HepG2 (cell line): Measurements from ENCODE around the gene PPP1R15A. TPM values are rescaled to one million over a fixed set of nuclear protein-coding genes. Genes with fewer than 3 reads are reported as not detected.
A peak's percentile ranks its signal among the peaks of the same experiment; 100 is the strongest.

ENCODE experiments used
- AGO2 ChIP-seq: fragments of 200-400 bp; formaldehyde crosslinking; optimal IDR thresholded peaks from 2 replicates; pipeline ENCODE3; 2017; ENCODE audit warnings: mild to moderate bottlenecking, low read depth, low read length, moderate library complexity
- ATF7-NPFF ChIP-seq: sonication (generic); formaldehyde crosslinking; IDR thresholded peaks from 2 replicates; pipeline ENCODE4 v1.8.1; 2023; ENCODE audit warnings: mild to moderate bottlenecking, low read depth, missing genetic modification reagents, moderate library complexity
- CAMTA2 ChIP-seq: sonication (generic); formaldehyde crosslinking; IDR thresholded peaks from 2 replicates; pipeline ENCODE4 v1.4.0; 2020; ENCODE audit warnings: mild to moderate bottlenecking, missing genetic modification reagents, borderline replicate concordance
- DNMT1 ChIP-seq: sonication (generic); formaldehyde crosslinking; IDR thresholded peaks from 2 replicates; pipeline ENCODE4 v1.5.1; 2020; ENCODE audit warnings: mild to moderate bottlenecking, missing genetic modification reagents
- FOXK2 ChIP-seq: fragments of 450-650 bp; IDR thresholded peaks from 2 replicates; pipeline ENCODE4 v1.6.1; 2016
- HDAC1 ChIP-seq: sonication (generic); formaldehyde crosslinking; IDR thresholded peaks from 2 replicates; pipeline ENCODE4 v1.5.1; 2020; ENCODE audit warnings: mild to moderate bottlenecking, missing genetic modification reagents
- HNRNPH1 ChIP-seq: fragments of 200-400 bp; formaldehyde crosslinking; optimal IDR thresholded peaks from 2 replicates; pipeline ENCODE3; 2017; ENCODE audit warnings: mild to moderate bottlenecking, low read depth, low read length
- MED13 ChIP-seq: sonication (generic); formaldehyde crosslinking; IDR thresholded peaks from 2 replicates; pipeline ENCODE4 v1.5.0; 2020; ENCODE audit warnings: missing genetic modification reagents
- POLR2A ChIP-seq, 2 experiments: IDR thresholded peaks; 2 replicates each; pipeline ENCODE4 v1.6.1; 2011; ENCODE audit warnings: low read depth in 2 of 2, low read length in 2 of 2, mild to moderate bottlenecking in 1 of 2, moderate library complexity in 1 of 2; ENCODE audit not compliant: insufficient read depth in 1 of 2
- ZNF331 ChIP-seq: sonication (generic); formaldehyde crosslinking; IDR thresholded peaks from 2 replicates; pipeline ENCODE4 v1.4.0; 2020; ENCODE audit warnings: missing genetic modification reagents
- ZNF354B ChIP-seq: sonication (generic); formaldehyde crosslinking; IDR thresholded peaks from 2 replicates; pipeline ENCODE4 v1.8.0; 2022; ENCODE audit warnings: mild to moderate bottlenecking, missing genetic modification reagents
- ZNF563 ChIP-seq: sonication (generic); formaldehyde crosslinking; IDR thresholded peaks from 2 replicates; pipeline ENCODE4 v1.8.0; 2022; ENCODE audit warnings: mild to moderate bottlenecking, moderate library complexity, missing genetic modification reagents
- ZNF720 ChIP-seq: sonication (generic); formaldehyde crosslinking; IDR thresholded peaks from 2 replicates; pipeline ENCODE4 v1.4.0; 2020; ENCODE audit warnings: missing genetic modification reagents
- ZNF850 ChIP-seq: sonication (generic); formaldehyde crosslinking; conservative IDR thresholded peaks from 2 replicates; pipeline ENCODE4 v1.9.0; 2021; ENCODE audit warnings: mild to moderate bottlenecking, missing genetic modification reagents
- ZZZ3 ChIP-seq: sonication (generic); formaldehyde crosslinking; IDR thresholded peaks from 2 replicates; pipeline ENCODE4 v1.4.0; 2020; ENCODE audit warnings: missing genetic modification reagents, mild to moderate bottlenecking, borderline replicate concordance
- polyA plus RNA-seq, 8 experiments: library from polyadenylated mRNA; depleted of rRNA in 3 of 8; stranded (reverse) in 7 of 8; unstranded in 1 of 8; fragments of >200 nt; fragmentation: Illumina TruSeq in 4 of 8; extraction: Trizol in 4 of 8; gene quantifications; 2 replicates each; pipeline versions ENCODE4 v1.2.1 to v1.2.3, GENCODE V29; 2011 to 2016; ENCODE audit warnings: low read depth in 4 of 8, missing spikeins in 1 of 8, mixed read lengths in 1 of 8; ENCODE audit not compliant: insufficient read depth in 1 of 8
- total RNA-seq, 5 experiments: library from RNA; depleted of rRNA; stranded (reverse); fragments of >200 nt; fragmentation: Illumina TruSeq; extraction: Trizol; gene quantifications; 2 replicates each; pipeline ENCODE4 v1.2.3, GENCODE V29; 2016; ENCODE audit warnings: low read depth in 1 of 5
- TF ChIP-seq, protein P1 (sequence below): sonication (generic); formaldehyde crosslinking; IDR thresholded peaks from 2 replicates; pipeline ENCODE4 v1.4.0; 2020; ENCODE audit warnings: missing genetic modification reagents, borderline replicate concordance
- TF ChIP-seq, protein P2 (sequence below): sonication (generic); formaldehyde crosslinking; IDR thresholded peaks from 2 replicates; pipeline ENCODE4 v1.9.0; 2022; ENCODE audit warnings: missing genetic modification reagents, mild to moderate bottlenecking, borderline replicate concordance
- TF ChIP-seq, protein P3 (sequence below): sonication (generic); formaldehyde crosslinking; IDR thresholded peaks from 2 replicates; pipeline ENCODE4 v1.5.0; 2020; ENCODE audit warnings: mild to moderate bottlenecking, missing genetic modification reagents, borderline replicate concordance

The PPP1R15A gene
- total and polyA plus RNA-seq, 2 of the 13 experiments (the other 11 are each of a cell fraction or from before 2014, with no cell fraction given): 15.6 to 18.5 TPM

DNA sequence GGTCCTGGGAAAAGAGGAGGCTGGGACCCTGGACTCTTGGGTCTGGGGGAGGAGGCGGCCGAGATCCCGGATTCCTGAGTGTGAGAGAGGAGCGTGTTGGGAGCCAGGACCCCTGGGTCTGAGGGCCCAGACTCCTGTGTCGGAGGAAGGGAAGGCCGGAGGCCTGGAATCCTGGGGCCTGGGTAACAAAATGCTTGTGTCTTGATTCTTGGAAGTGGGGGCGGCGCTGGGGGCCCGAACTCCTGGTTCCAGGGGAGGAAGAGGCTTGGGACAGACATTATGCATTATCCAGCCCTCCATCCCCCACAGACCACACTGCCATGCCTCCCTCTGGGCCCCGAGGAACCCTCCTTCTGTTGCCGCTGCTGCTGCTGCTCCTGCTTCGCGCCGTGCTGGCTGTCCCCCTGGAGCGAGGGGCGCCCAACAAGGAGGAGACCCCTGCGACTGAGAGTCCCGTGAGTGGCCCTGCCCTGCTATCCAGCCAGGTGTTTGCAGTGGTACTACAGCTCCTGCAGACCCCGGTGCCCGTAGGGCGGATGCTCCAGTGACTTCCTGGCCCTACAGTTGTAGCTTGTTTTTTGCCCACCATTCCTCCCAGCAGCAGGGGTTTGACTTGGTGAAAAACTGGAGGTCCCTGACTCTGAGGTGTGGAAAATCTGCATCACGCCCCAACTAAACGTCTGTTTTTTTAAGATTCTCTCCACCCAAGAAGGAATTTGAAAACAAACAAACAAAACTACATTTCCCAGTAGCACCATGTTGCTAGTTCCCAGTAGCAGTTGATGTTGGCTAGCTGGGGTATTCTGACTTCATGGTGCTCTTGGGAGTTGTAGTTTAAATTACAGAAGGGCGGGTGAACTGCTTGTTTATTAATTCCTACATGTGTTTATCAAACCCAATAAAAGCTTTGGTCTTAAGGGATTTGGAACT lies 28.5 kb downstream of the PPP1R15A start (continued):
- TF ChIP-seq, protein P1, sequence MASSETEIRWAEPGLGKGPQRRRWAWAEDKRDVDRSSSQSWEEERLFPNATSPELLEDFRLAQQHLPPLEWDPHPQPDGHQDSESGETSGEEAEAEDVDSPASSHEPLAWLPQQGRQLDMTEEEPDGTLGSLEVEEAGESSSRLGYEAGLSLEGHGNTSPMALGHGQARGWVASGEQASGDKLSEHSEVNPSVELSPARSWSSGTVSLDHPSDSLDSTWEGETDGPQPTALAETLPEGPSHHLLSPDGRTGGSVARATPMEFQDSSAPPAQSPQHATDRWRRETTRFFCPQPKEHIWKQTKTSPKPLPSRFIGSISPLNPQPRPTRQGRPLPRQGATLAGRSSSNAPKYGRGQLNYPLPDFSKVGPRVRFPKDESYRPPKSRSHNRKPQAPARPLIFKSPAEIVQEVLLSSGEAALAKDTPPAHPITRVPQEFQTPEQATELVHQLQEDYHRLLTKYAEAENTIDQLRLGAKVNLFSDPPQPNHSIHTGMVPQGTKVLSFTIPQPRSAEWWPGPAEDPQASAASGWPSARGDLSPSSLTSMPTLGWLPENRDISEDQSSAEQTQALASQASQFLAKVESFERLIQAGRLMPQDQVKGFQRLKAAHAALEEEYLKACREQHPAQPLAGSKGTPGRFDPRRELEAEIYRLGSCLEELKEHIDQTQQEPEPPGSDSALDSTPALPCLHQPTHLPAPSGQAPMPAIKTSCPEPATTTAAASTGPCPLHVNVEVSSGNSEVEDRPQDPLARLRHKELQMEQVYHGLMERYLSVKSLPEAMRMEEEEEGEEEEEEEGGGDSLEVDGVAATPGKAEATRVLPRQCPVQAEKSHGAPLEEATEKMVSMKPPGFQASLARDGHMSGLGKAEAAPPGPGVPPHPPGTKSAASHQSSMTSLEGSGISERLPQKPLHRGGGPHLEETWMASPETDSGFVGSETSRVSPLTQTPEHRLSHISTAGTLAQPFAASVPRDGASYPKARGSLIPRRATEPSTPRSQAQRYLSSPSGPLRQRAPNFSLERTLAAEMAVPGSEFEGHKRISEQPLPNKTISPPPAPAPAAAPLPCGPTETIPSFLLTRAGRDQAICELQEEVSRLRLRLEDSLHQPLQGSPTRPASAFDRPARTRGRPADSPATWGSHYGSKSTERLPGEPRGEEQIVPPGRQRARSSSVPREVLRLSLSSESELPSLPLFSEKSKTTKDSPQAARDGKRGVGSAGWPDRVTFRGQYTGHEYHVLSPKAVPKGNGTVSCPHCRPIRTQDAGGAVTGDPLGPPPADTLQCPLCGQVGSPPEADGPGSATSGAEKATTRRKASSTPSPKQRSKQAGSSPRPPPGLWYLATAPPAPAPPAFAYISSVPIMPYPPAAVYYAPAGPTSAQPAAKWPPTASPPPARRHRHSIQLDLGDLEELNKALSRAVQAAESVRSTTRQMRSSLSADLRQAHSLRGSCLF: no peak
- TF ChIP-seq, protein P2, sequence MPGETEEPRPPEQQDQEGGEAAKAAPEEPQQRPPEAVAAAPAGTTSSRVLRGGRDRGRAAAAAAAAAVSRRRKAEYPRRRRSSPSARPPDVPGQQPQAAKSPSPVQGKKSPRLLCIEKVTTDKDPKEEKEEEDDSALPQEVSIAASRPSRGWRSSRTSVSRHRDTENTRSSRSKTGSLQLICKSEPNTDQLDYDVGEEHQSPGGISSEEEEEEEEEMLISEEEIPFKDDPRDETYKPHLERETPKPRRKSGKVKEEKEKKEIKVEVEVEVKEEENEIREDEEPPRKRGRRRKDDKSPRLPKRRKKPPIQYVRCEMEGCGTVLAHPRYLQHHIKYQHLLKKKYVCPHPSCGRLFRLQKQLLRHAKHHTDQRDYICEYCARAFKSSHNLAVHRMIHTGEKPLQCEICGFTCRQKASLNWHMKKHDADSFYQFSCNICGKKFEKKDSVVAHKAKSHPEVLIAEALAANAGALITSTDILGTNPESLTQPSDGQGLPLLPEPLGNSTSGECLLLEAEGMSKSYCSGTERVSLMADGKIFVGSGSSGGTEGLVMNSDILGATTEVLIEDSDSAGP (CRISPR knock-in tag): peak; percentile 47; the same call in 1 of the 2 replicates
- TF ChIP-seq, protein P3, sequence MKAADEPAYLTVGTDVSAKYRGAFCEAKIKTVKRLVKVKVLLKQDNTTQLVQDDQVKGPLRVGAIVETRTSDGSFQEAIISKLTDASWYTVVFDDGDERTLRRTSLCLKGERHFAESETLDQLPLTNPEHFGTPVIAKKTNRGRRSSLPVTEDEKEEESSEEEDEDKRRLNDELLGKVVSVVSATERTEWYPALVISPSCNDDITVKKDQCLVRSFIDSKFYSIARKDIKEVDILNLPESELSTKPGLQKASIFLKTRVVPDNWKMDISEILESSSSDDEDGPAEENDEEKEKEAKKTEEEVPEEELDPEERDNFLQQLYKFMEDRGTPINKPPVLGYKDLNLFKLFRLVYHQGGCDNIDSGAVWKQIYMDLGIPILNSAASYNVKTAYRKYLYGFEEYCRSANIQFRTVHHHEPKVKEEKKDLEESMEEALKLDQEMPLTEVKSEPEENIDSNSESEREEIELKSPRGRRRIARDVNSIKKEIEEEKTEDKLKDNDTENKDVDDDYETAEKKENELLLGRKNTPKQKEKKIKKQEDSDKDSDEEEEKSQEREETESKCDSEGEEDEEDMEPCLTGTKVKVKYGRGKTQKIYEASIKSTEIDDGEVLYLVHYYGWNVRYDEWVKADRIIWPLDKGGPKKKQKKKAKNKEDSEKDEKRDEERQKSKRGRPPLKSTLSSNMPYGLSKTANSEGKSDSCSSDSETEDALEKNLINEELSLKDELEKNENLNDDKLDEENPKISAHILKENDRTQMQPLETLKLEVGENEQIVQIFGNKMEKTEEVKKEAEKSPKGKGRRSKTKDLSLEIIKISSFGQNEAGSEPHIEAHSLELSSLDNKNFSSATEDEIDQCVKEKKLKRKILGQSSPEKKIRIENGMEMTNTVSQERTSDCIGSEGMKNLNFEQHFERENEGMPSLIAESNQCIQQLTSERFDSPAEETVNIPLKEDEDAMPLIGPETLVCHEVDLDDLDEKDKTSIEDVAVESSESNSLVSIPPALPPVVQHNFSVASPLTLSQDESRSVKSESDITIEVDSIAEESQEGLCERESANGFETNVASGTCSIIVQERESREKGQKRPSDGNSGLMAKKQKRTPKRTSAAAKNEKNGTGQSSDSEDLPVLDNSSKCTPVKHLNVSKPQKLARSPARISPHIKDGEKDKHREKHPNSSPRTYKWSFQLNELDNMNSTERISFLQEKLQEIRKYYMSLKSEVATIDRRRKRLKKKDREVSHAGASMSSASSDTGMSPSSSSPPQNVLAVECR (CRISPR knock-in tag): no peak; the same call in 1 of the 2 replicates
- no peak for TF ChIP-seq ZZZ3 (CRISPR knock-in tag)
- TF ChIP-seq AGO2: peak; percentile 34
- 0 out of 2 replicates have a peak, but pooled peaks have one; percentile 3 for TF ChIP-seq ZNF563
- TF ChIP-seq HNRNPH1: no peak
- no peak for TF ChIP-seq DNMT1 (CRISPR knock-in tag)
- no peak for TF ChIP-seq HDAC1 (CRISPR knock-in tag)
- TF ChIP-seq CAMTA2: 0 out of 2 replicates have a peak, but pooled peaks have one; percentile 25
- TF ChIP-seq ATF7-NPFF (CRISPR knock-in tag): 0 out of 2 replicates have a peak, but pooled peaks have one; percentile 10
- TF ChIP-seq ZNF354B (CRISPR knock-in tag): no peak
- no peak for TF ChIP-seq ZNF850 (CRISPR knock-in tag)
- TF ChIP-seq ZNF720 (CRISPR knock-in tag): no peak
- TF ChIP-seq MED13 (CRISPR knock-in tag): no peak
- TF ChIP-seq ZNF331 (CRISPR knock-in tag): no peak
- TF ChIP-seq FOXK2: no peak
- TF ChIP-seq POLR2A (IDR thresholded peaks at IDR 0.05; ENCODE audit: insufficient read depth in 1 of 2, low read depth in 2 of 2, low read length in 2 of 2): no peak
